GM04504 (cell line): ENCODE results near the gene PIGB.
"Not testable (repeated sequence)": the region's sequence is repeated elsewhere in the genome, so short reads cannot be mapped to it uniquely, and the experiment has no call there.

Source experiments
- DNase-seq: peaks from one replicate; pipeline ENCODE4 v3.0.0-alpha.2; 2012; ENCODE audit warnings: low read depth

The PIGB gene

GRCh38 chr15:55297315-55297714, 21.7 kb upstream of the PIGB start:
- DNase-seq, result no peak

DNA sequence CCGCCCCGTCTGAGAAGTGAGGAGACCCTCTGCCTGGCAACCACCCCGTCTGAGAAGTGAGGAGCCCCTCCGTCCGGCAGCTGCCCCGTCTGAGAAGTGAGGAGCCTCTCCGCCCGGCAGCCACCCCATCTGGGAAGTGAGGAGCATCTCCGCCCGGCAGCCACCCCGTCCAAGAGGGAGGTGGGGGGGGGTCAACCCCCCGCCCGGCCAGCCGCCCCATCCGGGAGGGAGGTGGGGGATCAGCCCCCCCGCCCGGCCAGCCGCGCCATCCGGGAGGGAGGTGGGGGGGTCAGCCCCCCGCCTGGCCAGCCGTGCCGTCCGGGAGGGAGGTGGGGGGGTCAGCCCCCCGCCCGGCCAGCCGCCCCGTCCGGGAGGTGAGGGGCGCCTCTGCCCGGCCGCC, 16.2 kb upstream of the PIGB start:
- not testable (repeated sequence) for DNase-seq

- peak; percentile 11 for DNase-seq
Measured at GRCh38 chr15:55319537-55320237, 665 bp downstream of the PIGB start.

DNA sequence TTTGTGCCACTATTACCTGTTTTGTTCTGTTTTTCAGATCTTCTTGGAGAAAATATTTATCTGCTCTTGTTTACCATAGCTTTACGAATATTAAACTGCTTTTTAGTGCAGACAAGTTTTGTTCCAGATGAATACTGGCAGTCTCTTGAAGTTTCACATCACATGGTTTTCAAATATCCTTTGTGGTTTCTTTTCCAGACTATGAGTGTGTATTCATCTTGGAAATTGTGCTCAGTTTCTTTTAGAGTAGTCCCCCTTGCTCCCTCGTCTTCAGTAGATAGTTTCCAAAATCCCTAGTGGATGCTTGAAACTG, 1.2 kb downstream of the PIGB start:
- DNase-seq, result no peak

- no peak for DNase-seq
Measured at GRCh38 chr15:55320963-55321362, 1.9 kb downstream of the PIGB start.

DNA sequence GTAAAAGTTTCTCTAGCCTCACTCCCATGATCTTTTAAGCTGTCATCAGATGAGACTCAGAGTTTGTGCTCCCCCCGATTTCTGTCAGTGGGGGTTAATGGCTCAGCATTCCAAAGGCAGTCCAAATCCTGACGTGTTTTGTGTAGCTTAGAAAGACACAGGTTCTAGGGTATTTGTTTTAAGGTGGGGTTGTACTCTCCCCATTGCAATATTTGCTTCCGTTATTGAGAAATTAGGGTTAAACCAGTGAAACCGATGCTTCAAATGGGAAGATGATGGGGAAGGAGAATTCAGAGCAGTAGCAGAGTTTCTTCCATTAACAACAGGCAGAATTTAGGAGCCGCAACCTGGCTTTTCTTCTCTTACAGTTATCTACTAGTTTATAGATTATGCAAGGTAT, 3.4 kb downstream of the PIGB start:
- DNase-seq, result no peak

GRCh38 chr15:55327387-55327786, 8.4 kb downstream of the PIGB start:
- DNase-seq, result no peak

DNA sequence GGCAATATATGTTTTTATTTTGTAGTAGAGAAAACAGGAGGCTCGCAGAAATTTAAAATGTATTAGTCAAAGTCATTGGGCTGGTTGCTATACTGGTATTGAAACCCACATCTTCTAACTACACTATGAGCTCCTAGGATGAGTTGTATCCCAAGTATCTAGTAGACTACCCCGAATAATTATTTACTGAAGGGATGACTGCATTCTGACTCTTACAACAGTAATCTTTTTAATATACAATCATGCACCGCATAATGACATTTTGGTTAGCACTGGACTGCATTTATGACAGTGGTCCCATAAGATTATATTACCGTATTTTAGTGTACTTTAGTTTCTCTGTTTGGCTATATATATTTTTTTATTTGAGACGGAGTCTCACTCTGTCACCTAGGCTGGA, 15.3 kb downstream of the PIGB start:
- DNase-seq, result no peak

- no peak for DNase-seq
Measured at GRCh38 chr15:55334997-55335396, 16.0 kb downstream of the PIGB start.

DNA sequence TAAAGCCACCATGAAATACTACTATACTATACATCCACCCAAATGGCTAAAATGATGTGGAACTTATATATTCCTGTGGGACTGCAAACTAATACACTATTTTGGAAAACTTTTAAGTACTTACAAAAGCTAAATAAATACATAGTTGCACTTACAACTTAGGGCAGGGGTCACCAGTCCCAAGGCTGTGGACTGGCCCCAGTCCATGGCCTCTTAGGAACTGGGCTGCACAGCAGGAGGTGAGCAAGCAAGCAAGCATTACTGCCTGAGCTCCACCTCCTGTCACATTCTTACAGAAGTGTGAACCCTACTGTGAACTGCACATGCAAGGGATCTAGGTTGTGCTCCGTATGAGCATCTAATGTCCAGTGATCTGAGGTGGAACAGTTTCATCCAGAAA, 18.1 kb downstream of the PIGB start:
- no peak for DNase-seq

DNA sequence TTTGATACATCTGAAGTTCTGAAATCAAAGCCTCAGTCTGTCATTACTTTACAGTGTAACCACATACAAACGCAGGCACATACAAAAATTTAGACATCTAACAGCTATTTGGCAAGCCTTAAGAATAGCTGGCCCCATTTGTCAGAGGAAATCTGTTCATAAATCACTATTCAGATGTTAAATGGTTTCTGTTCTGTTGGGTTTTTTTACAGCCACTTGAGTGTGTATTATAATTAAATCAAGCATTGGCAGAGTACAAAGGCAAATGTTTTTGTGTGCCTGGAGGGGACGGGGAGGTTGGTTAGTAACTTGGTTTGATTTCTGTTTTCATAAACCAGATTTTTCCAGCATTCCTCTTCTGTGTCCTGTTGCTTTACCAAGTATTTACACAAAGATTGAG, 24.1 kb downstream of the PIGB start:
- peak; percentile 34 for DNase-seq

DNA sequence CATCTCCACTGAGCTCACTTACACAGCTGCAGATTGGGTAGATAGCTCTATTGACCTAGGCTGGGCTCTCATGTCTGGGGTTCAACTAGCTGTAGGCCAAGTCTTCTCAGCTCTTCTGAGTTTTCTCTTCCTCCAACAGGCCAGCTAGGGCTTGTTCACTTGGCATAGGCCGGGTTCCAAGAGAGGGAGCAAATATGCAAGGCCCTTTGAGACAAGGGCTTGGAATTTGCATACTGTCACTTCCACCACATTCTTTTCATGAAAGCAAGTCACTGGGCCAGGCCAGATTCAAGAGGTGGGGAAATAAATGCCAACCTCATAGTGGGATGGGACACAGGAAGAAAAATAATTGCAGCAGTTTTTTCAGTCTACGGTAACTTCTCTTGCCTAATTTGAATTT, 25.2 kb downstream of the PIGB start:
- no peak for DNase-seq

GRCh38 chr15:55348281-55348778, 29.3 kb downstream of the PIGB start:
- no peak for DNase-seq

DNA sequence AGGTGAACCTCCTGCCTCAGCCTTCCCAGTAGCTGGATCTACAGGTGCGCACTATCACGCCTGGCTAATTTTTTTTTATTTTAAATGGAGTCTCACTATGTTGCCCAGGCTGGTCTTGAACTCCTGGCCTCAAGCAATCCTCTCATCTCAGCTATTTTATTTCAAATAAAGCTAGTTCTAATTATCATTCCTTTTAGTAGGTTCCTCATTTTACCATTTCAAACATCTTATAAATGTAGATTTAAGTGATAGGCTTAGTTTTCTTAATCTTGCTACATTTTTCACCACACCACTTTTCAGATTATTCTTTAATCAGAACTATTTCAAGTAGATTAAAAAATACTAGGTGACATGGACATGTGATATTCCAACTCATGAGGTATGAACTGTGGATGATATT, 30.3 kb downstream of the PIGB start:
- DNase-seq, result no peak

- DNase-seq, result no peak
Measured at GRCh38 chr15:55353025-55353424, 34.0 kb downstream of the PIGB start.

GRCh38 chr15:55356985-55357585, 38.1 kb downstream of the PIGB start:
- no peak for DNase-seq

- peak; percentile 15 for DNase-seq
Measured at GRCh38 chr15:55357774-55358173, 38.8 kb downstream of the PIGB start.

GRCh38 chr15:55358471-55358870, 39.4 kb downstream of the PIGB start:
- DNase-seq, result no peak

DNA sequence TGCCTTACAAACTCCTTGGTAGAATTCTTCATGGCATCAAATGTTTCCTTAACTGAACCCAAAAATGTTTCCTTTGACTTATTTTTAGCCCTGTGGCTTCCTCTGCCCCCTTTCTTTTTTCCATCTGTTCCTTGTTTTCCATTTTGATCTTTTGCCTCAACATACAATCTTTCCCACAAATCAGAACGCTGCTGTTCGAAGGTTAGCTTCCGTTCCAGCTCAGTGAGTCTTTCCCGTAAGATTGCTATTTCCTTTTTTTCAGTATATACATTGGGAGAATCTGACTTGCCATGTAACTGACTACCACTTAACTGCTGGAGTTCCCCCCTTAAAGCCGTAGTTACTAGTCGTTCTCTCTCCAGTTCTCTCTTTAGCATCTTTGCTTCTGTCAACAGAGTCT, 41.2 kb downstream of the PIGB start:
- no peak for DNase-seq

- DNase-seq, result no peak
Measured at GRCh38 chr15:55361048-55361447, 42.0 kb downstream of the PIGB start.

DNA sequence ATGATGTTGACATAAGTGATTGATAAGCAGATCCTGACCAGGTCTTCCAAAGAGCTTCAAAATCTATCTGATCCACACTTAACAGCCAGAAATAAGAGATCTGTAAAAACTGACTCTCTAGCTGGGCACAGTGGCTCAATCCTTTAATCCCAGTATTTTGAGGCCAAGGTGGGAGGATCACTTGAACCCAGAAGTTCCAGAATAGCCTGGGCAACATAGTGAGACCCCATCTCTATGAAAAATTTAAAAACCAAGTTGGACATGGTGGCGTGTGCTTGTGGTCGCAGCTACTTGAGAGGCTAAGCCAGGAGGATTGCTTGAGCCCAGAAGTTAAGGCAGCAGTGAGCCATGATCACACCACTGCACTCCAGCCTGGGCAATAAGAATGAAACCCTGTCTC, 43.6 kb downstream of the PIGB start:
- no peak for DNase-seq

- DNase-seq, result no peak
Measured at GRCh38 chr15:55366981-55367380, 48.0 kb downstream of the PIGB start.

- DNase-seq, result no peak
Measured at GRCh38 chr15:55372701-55373440, 53.8 kb downstream of the PIGB start.
